Stimulated activated CD4-positive, alpha-beta T cell treated with anti-CD3 and anti-CD28 coated beads, Interleukin-15, amount 100 ng/mL, for 24 hours (primary cell): Measurements from ENCODE around the gene ICE2.

Source experiments
- DNase-seq: peaks from one replicate; pipeline ENCODE4 v3.0.0-alpha.2; 2020

The ICE2 gene

GRCh38 chr15:60385620-60386552, 93.1 kb downstream of the ICE2 start:
- no peak for DNase-seq

- DNase-seq: no peak
These were observed 94.3 kb downstream of the ICE2 start for GRCh38 chr15:60384526-60385126.

- DNase-seq: no peak
These were observed 94.9 kb downstream of the ICE2 start for GRCh38 chr15:60384053-60384452.

- DNase-seq: no peak
These were observed 95.9 kb downstream of the ICE2 start for GRCh38 chr15:60382773-60383674.

- DNase-seq: no peak
These were observed 97.7 kb downstream of the ICE2 start for GRCh38 chr15:60381148-60381788.

- no peak for DNase-seq
These were observed 99.2 kb downstream of the ICE2 start for GRCh38 chr15:60379525-60380274.

GRCh38 chr15:60379185-60379524, 99.8 kb downstream of the ICE2 start:
- DNase-seq: no peak

GRCh38 chr15:60376677-60377095, 102.3 kb downstream of the ICE2 start:
- no peak for DNase-seq

- DNase-seq: no peak
These were observed 103.6 kb downstream of the ICE2 start for GRCh38 chr15:60375306-60375705.

- DNase-seq: no peak
These were observed 104.3 kb downstream of the ICE2 start for GRCh38 chr15:60374628-60375081.

GRCh38 chr15:60374209-60374608, 104.7 kb downstream of the ICE2 start:
- no peak for DNase-seq

- no peak for DNase-seq
These were observed 105.2 kb downstream of the ICE2 start for GRCh38 chr15:60373745-60374144.

- no peak for DNase-seq
These were observed 105.6 kb downstream of the ICE2 start for GRCh38 chr15:60373327-60373726.

- DNase-seq: no peak
These were observed 106.2 kb downstream of the ICE2 start for GRCh38 chr15:60372756-60373155.

GRCh38 chr15:60372227-60372626, 106.7 kb downstream of the ICE2 start:
- DNase-seq: no peak

GRCh38 chr15:60371175-60372051, 107.5 kb downstream of the ICE2 start:
- peak; percentile 43 for DNase-seq

GRCh38 chr15:60370869-60371136, 108.1 kb downstream of the ICE2 start:
- no peak for DNase-seq

GRCh38 chr15:60370105-60370868, 108.7 kb downstream of the ICE2 start:
- no peak for DNase-seq

- DNase-seq: no peak
These were observed 109.2 kb downstream of the ICE2 start for GRCh38 chr15:60369696-60370095.
